OCI-LY1 (cell line): Measurements from ENCODE around the gene S100A4.

ENCODE experiments used
- H2AFZ ChIP-seq: fragments of 200-600 bp; sonication (generic), shearing (Covaris generic); 2 replicates; pipeline ENCODE4 v1.6.0; 2014; ENCODE audit warnings: antibody characterized with exemption, mild to moderate bottlenecking, low read length
- H3F3A ChIP-seq: fragments of 200-600 bp; sonication (generic), shearing (Covaris generic); 2 replicates; pipeline ENCODE4 v1.6.0; 2014; ENCODE audit warnings: mild to moderate bottlenecking, antibody characterized with exemption, low read length, moderate library complexity; ENCODE audit not compliant: insufficient read depth
- H3K27ac ChIP-seq: fragments of 200-600 bp; sonication (generic); 2 replicates; pipeline ENCODE4 v1.5.1; 2014; ENCODE audit warnings: low read length, mixed run types, mild to moderate bottlenecking, low read depth; ENCODE audit not compliant: poor library complexity, severe bottlenecking
- H3K27me3 ChIP-seq: fragments of 200-600 bp; sonication (generic); 2 replicates; pipeline ENCODE4 v1.6.0; 2014; ENCODE audit warnings: antibody characterized with exemption, mild to moderate bottlenecking, low read length, moderate library complexity; ENCODE audit not compliant: insufficient read depth
- H3K36me3 ChIP-seq: fragments of 200-600 bp; sonication (generic); 2 replicates; pipeline ENCODE4 v1.6.1; 2014; ENCODE audit warnings: mild to moderate bottlenecking, antibody characterized with exemption, low read length, moderate library complexity, mixed read lengths; ENCODE audit not compliant: insufficient read depth
- H3K4me1 ChIP-seq: fragments of 200-600 bp; sonication (generic); 2 replicates; pipeline ENCODE4 v1.5.1; 2014; ENCODE audit warnings: mild to moderate bottlenecking, low read length, moderate library complexity; ENCODE audit not compliant: insufficient read depth, severe bottlenecking
- H3K4me2 ChIP-seq: fragments of 200-600 bp; sonication (generic), shearing (Covaris generic); 2 replicates; pipeline ENCODE4 v1.6.1; 2014; ENCODE audit warnings: low read length
- H3K4me3 ChIP-seq: fragments of 200-600 bp; sonication (generic); 2 replicates; pipeline ENCODE4 v1.5.1; 2014; ENCODE audit warnings: low read length, low read depth, mild to moderate bottlenecking, mixed read lengths; ENCODE audit not compliant: poor library complexity, severe bottlenecking
- H3K79me2 ChIP-seq: fragments of 200-600 bp; shearing (Covaris generic); 2 replicates; pipeline ENCODE4 v1.6.1; 2016; ENCODE audit warnings: mixed run types, low read length, mixed read lengths; ENCODE audit not compliant: insufficient read depth
- H3K9ac ChIP-seq: fragments of 200-600 bp; sonication (generic), shearing (Covaris generic); 2 replicates; pipeline ENCODE4 v1.6.1; 2014; ENCODE audit warnings: mild to moderate bottlenecking, low read length, mixed read lengths
- H3K9me2 ChIP-seq: fragments of 200-600 bp; sonication (generic), shearing (Covaris generic); 2 replicates; pipeline ENCODE4 v1.6.1; 2014; ENCODE audit warnings: low read depth, mild to moderate bottlenecking, low read length, mixed read lengths
- H3K9me3 ChIP-seq: fragments of 200-600 bp; shearing (Covaris generic); 2 replicates; pipeline ENCODE4 v1.6.1; 2014; ENCODE audit warnings: low read length, mixed read lengths
- H4K20me1 ChIP-seq: fragments of 200-600 bp; sonication (generic), shearing (Covaris generic); 2 replicates; pipeline ENCODE4 v1.6.0; 2016; ENCODE audit warnings: mild to moderate bottlenecking, low read length; ENCODE audit not compliant: insufficient read depth
- EZH2 ChIP-seq: fragments of 200-600 bp; sonication (generic), shearing (Covaris generic); IDR thresholded peaks from 2 replicates; pipeline ENCODE4 v1.8.0; 2017; ENCODE audit warnings: borderline replicate concordance, mixed run types, mild to moderate bottlenecking, antibody characterized with exemption, low read length, moderate library complexity, mixed read lengths
- TF ChIP-seq, protein P1 (sequence below): fragments of 200-600 bp; sonication (generic), shearing (Covaris generic); IDR thresholded peaks from 2 replicates; pipeline ENCODE4 v1.5.1; 2017; ENCODE audit warnings: mild to moderate bottlenecking, antibody characterized with exemption, low read length, moderate library complexity, mixed read lengths

S100A4 gene

GRCh38 chr1:153560241-153560640, 14.6 kb upstream of the S100A4 start:
- Histone ChIP-seq H3K79me2 (no peaks in the 10 kb centered on the region), H3K9me3 (peaks cover 4% of the 10 kb centered on the region; the same call in 1 of the 2 replicates), H3K36me3 (peaks cover 3% of the 10 kb centered on the region; the same call in 1 of the 2 replicates), H3K27me3 (no peaks in the 10 kb centered on the region), H3K9ac (no peak overlapping the region), H3F3A (no peaks in the 10 kb centered on the region), H3K4me1 (no peaks in the 10 kb centered on the region), H3K9me2 (no peaks in the 10 kb centered on the region), H4K20me1 (no peaks in the 10 kb centered on the region), H2AFZ (no peak overlapping the region), H3K4me3 (no peak overlapping the region), H3K27ac (no peak overlapping the region), H3K4me2 (no peak overlapping the region)
- TF ChIP-seq, protein P1, sequence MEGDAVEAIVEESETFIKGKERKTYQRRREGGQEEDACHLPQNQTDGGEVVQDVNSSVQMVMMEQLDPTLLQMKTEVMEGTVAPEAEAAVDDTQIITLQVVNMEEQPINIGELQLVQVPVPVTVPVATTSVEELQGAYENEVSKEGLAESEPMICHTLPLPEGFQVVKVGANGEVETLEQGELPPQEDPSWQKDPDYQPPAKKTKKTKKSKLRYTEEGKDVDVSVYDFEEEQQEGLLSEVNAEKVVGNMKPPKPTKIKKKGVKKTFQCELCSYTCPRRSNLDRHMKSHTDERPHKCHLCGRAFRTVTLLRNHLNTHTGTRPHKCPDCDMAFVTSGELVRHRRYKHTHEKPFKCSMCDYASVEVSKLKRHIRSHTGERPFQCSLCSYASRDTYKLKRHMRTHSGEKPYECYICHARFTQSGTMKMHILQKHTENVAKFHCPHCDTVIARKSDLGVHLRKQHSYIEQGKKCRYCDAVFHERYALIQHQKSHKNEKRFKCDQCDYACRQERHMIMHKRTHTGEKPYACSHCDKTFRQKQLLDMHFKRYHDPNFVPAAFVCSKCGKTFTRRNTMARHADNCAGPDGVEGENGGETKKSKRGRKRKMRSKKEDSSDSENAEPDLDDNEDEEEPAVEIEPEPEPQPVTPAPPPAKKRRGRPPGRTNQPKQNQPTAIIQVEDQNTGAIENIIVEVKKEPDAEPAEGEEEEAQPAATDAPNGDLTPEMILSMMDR: no peak
- no peak for TF ChIP-seq EZH2

GRCh38 chr1:153557877-153558276, 12.3 kb upstream of the S100A4 start:
- TF ChIP-seq EZH2: no peak
- TF ChIP-seq, protein P1: no peak
- no peaks in the 10 kb centered on the region for H3K79me2 ChIP-seq
- no peak overlapping the region for H2AFZ ChIP-seq
- H3K9ac ChIP-seq: no peak overlapping the region
- H3F3A ChIP-seq: no peaks in the 10 kb centered on the region
- peaks cover 3% of the 10 kb centered on the region; the same call in 1 of the 2 replicates for H3K36me3 ChIP-seq
- no peak overlapping the region for H3K27ac ChIP-seq
- no peaks in the 10 kb centered on the region for H4K20me1 ChIP-seq
- peaks cover 4% of the 10 kb centered on the region; the same call in 1 of the 2 replicates for H3K9me3 ChIP-seq
- H3K4me1 ChIP-seq: no peaks in the 10 kb centered on the region
- H3K4me3 ChIP-seq: no peak overlapping the region
- H3K27me3 ChIP-seq: no peaks in the 10 kb centered on the region
- H3K9me2 ChIP-seq: no peaks in the 10 kb centered on the region
- no peak overlapping the region for H3K4me2 ChIP-seq

- H3K9me3 ChIP-seq: peaks cover 4% of the 10 kb centered on the region; the same call in 1 of the 2 replicates
- H3K27me3 ChIP-seq: no peaks in the 10 kb centered on the region
- H2AFZ ChIP-seq: no peak overlapping the region
These were observed 10.7 kb upstream of the S100A4 start for GRCh38 chr1:153556348-153556747.

More at GRCh38 chr1:153556348-153556747, 10.7 kb upstream of the S100A4 start:
- Histone ChIP-seq H3K4me1 (no peaks in the 10 kb centered on the region), H3K4me2 (no peak overlapping the region), H3K9ac (no peak overlapping the region), H3K9me2 (no peaks in the 10 kb centered on the region), H3K36me3 (peaks cover 3% of the 10 kb centered on the region; the same call in 1 of the 2 replicates), H3K4me3 (no peak overlapping the region), H3K79me2 (no peaks in the 10 kb centered on the region), H3F3A (no peaks in the 10 kb centered on the region), H4K20me1 (no peaks in the 10 kb centered on the region), H3K27ac (no peak overlapping the region)
- no peak for TF ChIP-seq EZH2
- TF ChIP-seq, protein P1: no peak
